Memory B cell (primary cell): ENCODE measurements around the gene MIOX.

ENCODE experiments used
- ATAC-seq: fragments of 150-1000 bp; cut with Tn5 transposase; 2 replicates; pipeline ENCODE4 v1.10.0; 2021; ENCODE audit warnings: low read depth, mild to moderate bottlenecking, moderate library complexity
- DNase-seq, 2 donors: peaks; one replicate each; pipeline ENCODE4 v3.0.0; 2022; ENCODE audit warnings: low spot score in 2 of 2
- H3K27ac Mint-ChIP-seq: one replicate; pipeline ENCODE4 v1.8.0; 2022; ENCODE audit warnings: mild to moderate bottlenecking, moderate library complexity, mixed read lengths
- H3K27me3 Mint-ChIP-seq: one replicate; pipeline ENCODE4 v1.8.0; 2022; ENCODE audit warnings: mixed read lengths
- H3K36me3 Mint-ChIP-seq: one replicate; pipeline ENCODE4 v1.8.0; 2022; ENCODE audit warnings: mild to moderate bottlenecking, mixed read lengths
- H3K4me1 Mint-ChIP-seq: one replicate; pipeline ENCODE4 v1.8.0; 2022; ENCODE audit warnings: mixed read lengths
- H3K4me3 Mint-ChIP-seq: one replicate; pipeline ENCODE4 v1.8.0; 2022; ENCODE audit warnings: mild to moderate bottlenecking, moderate library complexity, mixed read lengths
- H3K9me3 Mint-ChIP-seq: one replicate; pipeline ENCODE4 v1.8.0; 2022; ENCODE audit warnings: mixed read lengths

Gene MIOX

DNA sequence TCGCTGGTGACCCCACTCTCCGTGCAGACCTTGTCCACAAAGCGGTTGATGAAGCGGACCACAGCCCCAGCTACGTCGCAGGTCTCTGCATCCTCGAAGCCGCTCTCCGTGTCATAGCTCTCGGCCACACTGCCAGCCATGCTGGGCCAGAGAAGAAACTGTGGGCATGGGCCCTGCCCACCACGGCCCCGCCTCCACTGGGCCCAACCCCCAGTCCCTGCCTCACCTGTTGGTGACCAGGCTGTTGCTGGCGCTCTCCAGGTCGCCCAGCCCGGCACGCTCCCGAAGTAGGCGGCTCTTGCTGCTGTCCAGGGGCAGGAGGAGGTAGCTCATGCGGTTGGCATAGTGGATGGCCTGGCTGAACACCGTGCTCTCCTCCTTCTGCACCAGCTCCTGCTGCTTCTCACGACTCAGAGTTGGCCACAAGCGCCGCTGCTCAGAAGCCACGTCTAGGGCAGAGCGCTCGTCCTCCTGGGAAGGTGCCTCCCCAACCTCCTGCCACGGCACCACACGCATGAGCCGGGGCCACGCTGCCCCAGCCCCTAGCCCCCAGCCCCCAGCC lies 24.6 kb upstream of the MIOX start:
- H3K9me3 Mint-ChIP-seq = no peaks in the 10 kb centered on the region
- H3K4me1 Mint-ChIP-seq = peaks cover 3% of the 10 kb centered on the region
- no peak for DNase-seq
- no peaks in the 10 kb centered on the region for H3K27me3 Mint-ChIP-seq
- H3K4me3 Mint-ChIP-seq = no peak overlapping the region
- no peak for ATAC-seq
- no peak overlapping the region for H3K27ac Mint-ChIP-seq
- peaks cover 36% of the 10 kb centered on the region for H3K36me3 Mint-ChIP-seq

DNA sequence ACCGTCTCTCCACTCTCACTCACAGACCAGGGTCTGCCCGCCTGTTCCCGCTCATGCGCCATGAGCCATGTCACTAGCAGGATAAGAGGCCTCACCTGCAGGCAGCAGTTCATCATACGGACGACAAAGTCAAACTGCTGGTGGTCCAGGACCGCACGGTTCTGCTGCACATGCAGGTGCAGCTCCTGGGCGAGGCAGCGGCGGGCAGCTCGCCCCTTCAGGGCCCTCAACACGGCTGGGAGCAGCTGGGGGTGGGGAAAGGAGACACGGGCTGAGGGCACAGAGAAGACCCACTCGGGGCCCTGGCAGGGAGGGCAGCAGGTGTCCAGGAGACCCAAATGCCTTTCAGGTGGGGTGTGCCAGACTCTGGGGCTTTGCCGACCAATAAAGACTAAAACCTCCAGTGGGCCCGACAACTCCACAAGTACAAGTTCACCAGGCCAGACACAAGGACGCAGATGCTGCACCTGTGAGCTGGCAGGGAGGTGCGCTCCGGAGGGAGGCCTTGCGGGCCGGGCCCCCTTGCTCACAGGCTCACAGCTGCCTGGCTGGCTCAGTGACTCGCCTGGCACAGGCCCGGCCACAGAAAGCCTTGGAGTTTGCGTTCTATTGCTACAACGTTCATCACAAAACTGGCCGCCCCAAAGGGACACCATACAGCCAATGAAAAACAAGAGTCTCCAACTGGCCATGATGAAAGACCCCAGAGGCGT lies 23.3 kb upstream of the MIOX start:
- Mint-ChIP-seq H3K4me1 (peaks cover 3% of the 10 kb centered on the region), H3K27me3 (no peaks in the 10 kb centered on the region), H3K36me3 (peaks cover 32% of the 10 kb centered on the region), H3K27ac (no peak overlapping the region), H3K4me3 (no peak overlapping the region), H3K9me3 (no peaks in the 10 kb centered on the region)
- ATAC-seq (no peak), DNase-seq (no peak)

DNA sequence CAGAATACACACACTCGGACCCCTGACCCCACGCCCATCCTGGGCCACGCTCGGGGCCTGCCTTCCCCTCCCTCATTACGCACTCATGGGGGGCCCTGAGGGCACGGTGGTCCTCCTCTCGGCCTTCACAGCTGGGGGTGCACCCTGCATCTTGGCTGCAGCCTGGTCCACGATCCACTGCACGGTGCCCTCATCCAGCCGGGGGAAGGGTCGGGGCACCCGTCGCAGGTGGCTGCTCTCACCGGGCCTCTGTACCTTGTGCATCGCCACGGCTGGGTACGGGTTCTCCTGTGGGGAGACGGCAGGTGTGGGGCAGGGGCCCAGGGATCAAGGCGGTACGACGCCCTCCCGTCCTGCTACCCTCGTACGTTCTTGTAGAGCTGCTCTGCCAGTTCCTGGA lies 22.2 kb upstream of the MIOX start:
- peaks cover 13% of the 10 kb centered on the region for H3K4me1 Mint-ChIP-seq
- ATAC-seq (no peak), DNase-seq (no peak)
- no peaks in the 10 kb centered on the region for H3K9me3 Mint-ChIP-seq
- H3K27ac Mint-ChIP-seq = no peak overlapping the region
- no peaks in the 10 kb centered on the region for H3K27me3 Mint-ChIP-seq
- peaks cover 28% of the 10 kb centered on the region for H3K36me3 Mint-ChIP-seq
- no peak overlapping the region for H3K4me3 Mint-ChIP-seq

DNA sequence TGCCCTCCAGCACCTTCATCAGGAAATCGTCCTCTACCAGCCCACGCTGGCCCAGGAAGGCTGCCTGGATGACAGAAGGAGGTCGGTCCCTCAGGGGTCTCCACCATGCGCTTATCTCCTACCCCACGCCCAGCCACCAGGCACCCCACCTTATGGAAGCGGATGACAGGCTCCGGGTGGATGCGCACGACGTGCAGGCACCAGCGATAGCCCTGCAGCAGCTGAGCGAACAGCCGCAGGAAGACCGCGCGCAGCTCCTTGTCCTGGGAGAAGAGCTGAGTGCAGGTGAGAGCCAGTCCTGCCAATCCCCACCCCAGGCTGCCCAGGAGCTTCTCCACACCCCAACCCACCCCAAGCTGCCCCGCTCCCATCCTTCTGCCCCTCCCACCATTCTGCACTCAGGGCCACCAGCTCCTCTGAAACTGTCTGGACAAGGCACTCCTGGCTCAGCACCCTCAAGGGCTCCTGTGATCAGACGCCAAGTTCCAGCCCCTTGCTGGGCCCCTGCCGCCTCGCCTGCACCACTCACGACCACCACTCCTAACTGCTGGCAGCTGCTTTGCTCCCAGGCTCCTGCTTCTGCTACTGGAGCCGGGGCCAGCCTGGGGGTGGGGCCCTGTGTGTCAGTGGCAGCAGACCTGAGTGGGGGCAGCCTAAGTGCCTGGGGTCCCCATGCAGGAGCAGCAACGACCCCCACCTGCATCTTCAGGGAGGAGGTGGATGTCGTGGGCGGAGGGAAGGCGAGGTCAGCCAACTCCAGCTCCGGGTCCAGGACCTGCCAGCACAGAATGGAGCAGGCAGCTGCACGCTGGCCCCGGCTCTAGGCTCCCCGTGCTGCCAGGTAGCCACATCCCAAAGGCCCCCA lies 21.4 kb upstream of the MIOX start:
- Mint-ChIP-seq H3K4me3 (no peak overlapping the region), H3K36me3 (peaks cover 27% of the 10 kb centered on the region), H3K9me3 (no peaks in the 10 kb centered on the region), H3K4me1 (peaks cover 21% of the 10 kb centered on the region), H3K27ac (no peak overlapping the region), H3K27me3 (no peaks in the 10 kb centered on the region)
- no peak for DNase-seq
- ATAC-seq = no peak

DNA sequence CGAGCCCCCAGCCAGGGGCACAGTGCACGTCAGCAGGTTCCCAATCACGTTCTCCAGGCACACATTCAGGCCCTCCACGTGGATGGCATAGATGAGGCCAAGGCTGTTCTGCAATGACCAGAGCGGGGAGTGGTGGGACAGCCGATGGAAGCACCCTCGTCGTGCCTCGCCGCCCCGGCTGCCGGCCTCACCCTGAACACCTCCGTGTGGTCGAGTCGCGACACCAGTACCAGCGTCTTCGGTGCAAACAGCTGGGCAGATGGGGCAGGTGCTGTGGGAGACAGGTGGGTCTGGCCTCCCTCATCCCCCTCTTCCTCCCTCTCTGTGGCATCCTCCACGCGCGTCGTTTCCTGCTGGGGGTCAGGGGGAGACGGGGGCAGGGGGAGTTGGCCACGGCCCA lies 19.3 kb upstream of the MIOX start:
- ATAC-seq (no peak), DNase-seq (no peak)
- Mint-ChIP-seq H3K9me3 (no peaks in the 10 kb centered on the region), H3K27me3 (no peaks in the 10 kb centered on the region), H3K4me3 (no peak overlapping the region), H3K4me1 (peaks cover 34% of the 10 kb centered on the region), H3K36me3 (peaks cover 21% of the 10 kb centered on the region), H3K27ac (no peak overlapping the region)

DNA sequence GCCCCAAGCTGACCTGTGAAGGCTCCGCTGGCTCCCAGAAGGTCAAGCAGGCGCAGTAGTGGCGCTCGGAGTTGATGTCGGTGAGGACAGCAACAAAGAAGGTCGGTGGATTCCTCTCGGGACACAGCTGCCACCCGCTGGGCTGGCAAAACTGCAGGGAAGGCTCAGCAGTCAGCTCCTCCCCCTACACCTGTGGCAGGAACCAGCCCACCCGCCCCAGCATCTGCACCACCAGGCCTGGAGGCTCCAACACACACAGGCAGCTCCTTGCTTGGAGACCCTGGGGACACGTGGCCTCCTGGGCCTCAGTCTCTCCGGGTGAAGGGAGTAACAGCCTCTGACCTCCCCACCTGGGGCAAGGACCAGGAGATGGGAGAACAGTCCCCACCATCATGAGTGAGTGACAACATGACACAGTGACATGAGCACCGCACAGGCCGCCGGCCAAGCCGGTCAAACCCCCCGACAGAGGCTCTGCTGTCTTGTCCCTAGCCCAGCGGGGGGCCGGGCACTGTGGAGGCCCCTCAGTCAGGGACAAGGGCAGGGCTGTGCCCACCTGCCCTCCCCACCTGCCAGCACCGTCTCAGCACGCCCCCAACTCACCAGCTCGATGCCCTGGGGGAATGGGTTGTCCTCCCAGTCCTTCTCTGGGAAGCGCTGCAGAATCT lies 18.8 kb upstream of the MIOX start:
- no peaks in the 10 kb centered on the region for H3K9me3 Mint-ChIP-seq
- no peak overlapping the region for H3K27ac Mint-ChIP-seq

DNA sequence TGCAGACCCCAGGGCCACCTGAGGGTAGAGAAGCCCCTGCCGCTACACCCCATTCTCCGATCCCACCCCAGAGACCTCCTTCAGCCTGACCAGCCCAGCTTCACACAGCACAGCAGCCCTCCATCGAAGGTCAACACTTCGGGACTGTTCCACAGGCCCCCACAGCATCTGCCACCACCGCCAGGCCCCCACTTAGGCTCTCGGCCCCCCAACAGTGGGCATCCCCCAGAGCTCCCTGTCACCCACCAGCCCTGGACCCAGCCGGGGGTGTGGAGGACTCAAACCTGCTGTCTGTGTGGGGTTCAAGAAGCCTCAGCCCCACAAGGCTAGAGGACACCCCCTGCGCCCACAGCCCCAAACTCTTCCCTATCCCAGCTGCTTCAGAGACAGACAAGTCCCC lies 18.0 kb upstream of the MIOX start:
- DNase-seq (no peak), ATAC-seq (no peak)
- no peaks in the 10 kb centered on the region for H3K9me3 Mint-ChIP-seq
- H3K4me1 Mint-ChIP-seq = peaks cover 44% of the 10 kb centered on the region
- no peaks in the 10 kb centered on the region for H3K27me3 Mint-ChIP-seq
- no peak overlapping the region for H3K4me3 Mint-ChIP-seq
- peak overlapping the region; percentile 86 for H3K27ac Mint-ChIP-seq
- H3K36me3 Mint-ChIP-seq = peaks cover 18% of the 10 kb centered on the region

More for the DNA sequence above, 18.8 kb upstream of the MIOX start:
- no peak for ATAC-seq
- DNase-seq = no peak
- H3K36me3 Mint-ChIP-seq = peaks cover 21% of the 10 kb centered on the region
- peaks cover 37% of the 10 kb centered on the region for H3K4me1 Mint-ChIP-seq
- no peaks in the 10 kb centered on the region for H3K27me3 Mint-ChIP-seq
- H3K4me3 Mint-ChIP-seq = no peak overlapping the region

DNA sequence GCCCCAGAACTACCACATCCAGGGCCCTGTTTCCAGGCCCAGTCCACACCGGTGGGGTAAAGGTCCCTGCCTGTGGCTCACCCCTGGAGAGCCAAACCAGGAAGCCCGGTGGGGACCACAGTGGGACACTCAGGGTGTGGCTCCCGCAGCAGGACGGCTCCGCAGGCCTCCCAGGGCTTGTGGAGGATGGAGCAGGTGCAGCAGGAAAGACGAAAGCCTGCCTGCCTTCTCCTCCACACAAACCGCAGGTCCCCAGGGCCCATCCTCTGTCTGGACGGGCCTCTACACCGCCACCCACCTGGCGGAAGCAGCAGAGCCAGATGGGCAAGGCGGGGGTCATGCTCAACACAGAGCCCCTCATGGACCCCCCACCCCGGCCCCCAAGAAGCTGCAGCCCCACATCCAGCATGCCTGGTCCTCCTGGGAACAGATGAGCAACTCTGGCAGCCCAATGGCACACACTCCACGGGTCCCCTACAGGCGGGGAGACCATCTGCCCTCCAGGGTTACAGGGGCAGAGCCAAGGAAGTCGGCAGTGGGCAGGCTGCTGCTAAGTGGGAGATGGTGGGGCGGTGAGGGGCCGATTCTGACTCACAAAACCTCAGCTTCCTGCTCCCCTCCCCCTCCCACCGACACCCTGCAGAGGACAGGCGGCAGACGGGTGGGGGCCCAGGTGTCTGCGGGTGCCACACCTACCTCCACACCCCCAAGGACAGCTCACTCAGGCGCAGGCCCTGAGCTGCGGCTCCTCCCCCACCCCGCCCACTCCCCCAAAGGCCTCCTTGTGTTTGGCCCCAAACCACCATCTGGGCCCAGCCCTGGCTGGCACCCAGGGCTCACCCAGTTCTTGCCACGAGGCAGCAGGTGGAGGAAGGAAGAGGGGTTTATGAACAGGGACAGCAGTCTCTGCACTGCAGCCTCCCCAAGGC lies 17.0 kb upstream of the MIOX start:
- no peaks in the 10 kb centered on the region for H3K27me3 Mint-ChIP-seq
- DNase-seq (peak; percentile 79 to 91), ATAC-seq (peak; percentile 81)
- peak overlapping the region; percentile 76 for H3K4me3 Mint-ChIP-seq
- H3K9me3 Mint-ChIP-seq = no peaks in the 10 kb centered on the region
- H3K4me1 Mint-ChIP-seq = peaks cover 49% of the 10 kb centered on the region
- peak overlapping the region; percentile 86 for H3K27ac Mint-ChIP-seq
- peaks cover 13% of the 10 kb centered on the region for H3K36me3 Mint-ChIP-seq

DNA sequence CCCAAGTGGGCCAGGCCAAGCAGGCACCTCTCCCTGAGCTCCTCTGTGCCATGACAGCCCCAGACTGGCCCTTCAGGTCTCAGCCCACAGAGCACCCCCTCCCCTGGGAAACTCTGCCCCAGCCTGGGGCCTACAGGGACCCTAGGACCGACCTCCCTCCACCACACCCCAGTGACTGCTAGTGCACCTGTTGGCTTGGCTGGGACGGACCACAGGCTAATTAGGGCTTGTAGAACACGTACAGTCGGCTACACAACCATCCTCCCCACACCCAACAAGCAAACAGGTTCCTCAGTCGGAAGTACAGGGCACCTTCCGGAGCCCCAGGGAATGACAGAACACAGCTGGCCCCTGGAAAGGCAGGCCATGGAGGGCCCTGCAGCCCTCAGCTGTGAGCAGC lies 16.2 kb upstream of the MIOX start:
- Mint-ChIP-seq H3K4me3 (peak overlapping the region; percentile 76), H3K36me3 (peaks cover 11% of the 10 kb centered on the region), H3K4me1 (peaks cover 50% of the 10 kb centered on the region), H3K27ac (peak overlapping the region; percentile 86), H3K9me3 (no peaks in the 10 kb centered on the region), H3K27me3 (no peaks in the 10 kb centered on the region)
- ATAC-seq = no peak
- DNase-seq = peak in 1 of 2 donors; percentile 44

DNA sequence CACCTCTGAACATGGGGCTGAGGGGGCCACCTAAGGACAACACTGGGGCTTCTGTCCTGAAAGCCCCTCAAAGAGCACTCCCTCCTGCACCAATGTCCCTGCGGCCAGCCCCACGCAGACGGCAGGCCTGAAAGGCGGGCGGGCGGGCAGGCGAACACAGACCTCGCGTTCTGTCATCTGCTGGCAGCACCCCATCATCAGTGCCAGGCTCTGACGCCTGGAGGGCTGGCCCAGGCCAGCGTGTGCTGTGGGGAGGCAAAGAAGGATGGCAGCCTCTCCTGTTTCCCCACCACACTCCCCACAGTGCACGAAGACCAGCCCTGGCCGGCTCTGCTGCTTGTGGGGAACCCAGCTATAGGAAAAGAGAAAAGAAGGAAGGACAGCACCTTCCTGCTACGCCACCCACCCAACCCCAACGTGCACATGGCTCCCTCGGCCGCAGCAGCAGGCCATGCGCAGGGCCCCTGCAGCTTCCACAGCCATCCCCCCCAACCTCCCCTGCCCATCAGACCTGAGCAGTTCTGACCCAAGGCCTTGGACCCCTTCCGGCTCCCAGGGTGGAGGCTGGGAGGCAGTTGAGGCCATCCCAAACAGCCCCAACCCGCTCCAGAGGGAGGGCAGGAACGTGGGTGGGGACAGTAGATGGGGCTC lies 15.3 kb upstream of the MIOX start:
- Mint-ChIP-seq H3K36me3 (peaks cover 6% of the 10 kb centered on the region), H3K4me1 (peaks cover 51% of the 10 kb centered on the region), H3K9me3 (no peaks in the 10 kb centered on the region), H3K4me3 (peak overlapping the region; percentile 76), H3K27me3 (no peaks in the 10 kb centered on the region), H3K27ac (no peak overlapping the region)
- DNase-seq (no peak), ATAC-seq (no peak)

DNA sequence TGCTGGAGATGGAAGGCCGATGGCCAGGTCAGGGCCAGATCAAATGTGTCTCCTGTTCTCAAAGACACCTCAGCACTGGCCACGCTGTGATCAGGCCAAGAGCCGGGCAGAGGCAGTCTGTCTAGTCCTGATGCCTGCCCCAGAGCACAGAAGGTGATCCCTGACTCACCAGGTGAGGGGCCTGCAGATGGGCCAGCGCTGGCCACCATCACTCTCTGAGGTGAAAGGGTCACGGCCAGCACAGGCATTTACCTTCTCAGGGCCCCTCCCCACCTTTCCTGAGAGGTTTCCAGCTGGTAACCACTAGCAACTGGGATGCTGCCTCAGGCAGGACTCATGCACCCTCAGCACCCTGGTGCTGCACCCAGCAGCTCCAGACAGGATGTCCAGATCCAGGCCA lies 14.7 kb upstream of the MIOX start:
- Mint-ChIP-seq H3K4me1 (peaks cover 48% of the 10 kb centered on the region), H3K27ac (no peak overlapping the region), H3K4me3 (peak overlapping the region; percentile 51), H3K36me3 (peaks cover under 1% of the 10 kb centered on the region), H3K27me3 (no peaks in the 10 kb centered on the region), H3K9me3 (no peaks in the 10 kb centered on the region)
- no peak for DNase-seq
- no peak for ATAC-seq

DNA sequence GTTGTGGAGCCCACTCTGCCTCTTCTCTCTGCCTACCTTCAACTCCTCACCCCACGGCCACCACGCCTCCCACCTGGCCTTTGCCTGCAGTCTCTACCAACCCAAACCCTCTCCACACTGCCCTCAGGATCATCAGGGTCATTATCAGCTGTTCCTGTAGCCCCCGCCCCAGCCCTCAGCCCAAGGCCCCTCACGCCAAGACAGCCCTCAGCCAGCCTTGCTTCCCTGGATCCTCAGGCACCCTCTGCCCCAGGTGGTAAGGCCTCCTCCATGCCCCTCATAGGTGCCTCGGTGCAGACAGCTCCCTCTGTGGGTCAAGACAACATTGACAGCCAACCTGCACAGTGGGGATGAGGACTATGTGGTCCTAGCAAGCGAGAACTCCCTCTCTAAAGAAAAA lies 13.6 kb upstream of the MIOX start:
- no peaks in the 10 kb centered on the region for H3K36me3 Mint-ChIP-seq
- no peaks in the 10 kb centered on the region for H3K27me3 Mint-ChIP-seq
- peak overlapping the region; percentile 88 for H3K4me3 Mint-ChIP-seq
- peaks cover 48% of the 10 kb centered on the region for H3K4me1 Mint-ChIP-seq
- peak overlapping the region; percentile 80 for H3K27ac Mint-ChIP-seq
- H3K9me3 Mint-ChIP-seq = no peaks in the 10 kb centered on the region
- peak; percentile 34 to 44 for DNase-seq
- ATAC-seq = no peak
